SU-DHL-6 (cell line): Measurements from ENCODE around the gene CCDC157.
"Not testable (repeated sequence)": the region's sequence is repeated elsewhere in the genome, so short reads cannot be mapped to it uniquely, and the experiment has no call there.

Source experiments
- CTCF ChIP-seq: fragments of 200-600 bp; sonication (generic); IDR thresholded peaks from one replicate; pipeline ENCODE4 v1.5.1; 2017; ENCODE audit warnings: antibody characterized with exemption, mild to moderate bottlenecking, low read length, moderate library complexity; ENCODE audit not compliant: insufficient read depth, poor library complexity, severe bottlenecking
- EZH2phosphoT487 ChIP-seq: fragments of 200-600 bp; sonication (generic), shearing (Covaris generic); conservative IDR thresholded peaks from 2 replicates; pipeline ENCODE4 v1.6.1; 2018; ENCODE audit warnings: mild to moderate bottlenecking, antibody characterized with exemption, low read length, moderate library complexity, mixed read lengths

- not testable (repeated sequence) for TF ChIP-seq CTCF, EZH2phosphoT487
Measured at GRCh38 chr22:30402766-30403104, 45.9 kb downstream of the CCDC157 start.
